Large intestine (tissue), 12 donors: ENCODE measurements around the gene SETD5. TPM values are rescaled to one million over a fixed set of nuclear protein-coding genes. Genes with fewer than 3 reads are reported as not detected.
A peak's percentile ranks its signal among the peaks of the same experiment; 100 is the strongest.

Source experiments
- DNase-seq, 2 donors: peaks; one replicate each; pipeline versions ENCODE4 v3.0.0 to v3.0.0-alpha.2; 2013
- H3K27ac ChIP-seq: one replicate; pipeline ENCODE4 v1.5.1; 2013; ENCODE audit warnings: low read length
- H3K27me3 ChIP-seq: 2 replicates; pipeline ENCODE4 v1.6.1; 2013; ENCODE audit warnings: low read length; ENCODE audit not compliant: control insufficient read depth, insufficient read depth
- H3K36me3 ChIP-seq: 2 replicates; pipeline ENCODE4 v1.6.1; 2013; ENCODE audit warnings: low read length; ENCODE audit not compliant: control insufficient read depth, insufficient read depth
- H3K4me1 ChIP-seq: one replicate; pipeline ENCODE4 v1.6.1; 2013; ENCODE audit warnings: low read length; ENCODE audit not compliant: control insufficient read depth, insufficient read depth
- H3K4me3 ChIP-seq: one replicate; pipeline ENCODE4 v1.5.1; 2013; ENCODE audit warnings: low read length
- H3K9me3 ChIP-seq: one replicate; pipeline ENCODE4 v1.6.1; 2013; ENCODE audit warnings: mild to moderate bottlenecking, low read depth, low read length, moderate library complexity; ENCODE audit not compliant: control insufficient read depth
- WGBS: methylation state at CpG from one replicate; pipeline ENCODE4 v1.1.5; 2013; ENCODE audit warnings: low lambda C conversion rate; ENCODE audit not compliant: insufficient coverage; 5-methylcytosine and 5-hydroxymethylcytosine counted together
- long read RNA-seq, 11 donors: transcript quantifications; one replicate each; lab custom pipeline, GENCODE V29; 2026
- polyA plus RNA-seq: library from polyadenylated mRNA; unstranded; fragments of 120-200 nt; gene quantifications from one replicate; pipeline ENCODE4 v1.2.1, GENCODE V29; 2013

SETD5 gene, protein sequence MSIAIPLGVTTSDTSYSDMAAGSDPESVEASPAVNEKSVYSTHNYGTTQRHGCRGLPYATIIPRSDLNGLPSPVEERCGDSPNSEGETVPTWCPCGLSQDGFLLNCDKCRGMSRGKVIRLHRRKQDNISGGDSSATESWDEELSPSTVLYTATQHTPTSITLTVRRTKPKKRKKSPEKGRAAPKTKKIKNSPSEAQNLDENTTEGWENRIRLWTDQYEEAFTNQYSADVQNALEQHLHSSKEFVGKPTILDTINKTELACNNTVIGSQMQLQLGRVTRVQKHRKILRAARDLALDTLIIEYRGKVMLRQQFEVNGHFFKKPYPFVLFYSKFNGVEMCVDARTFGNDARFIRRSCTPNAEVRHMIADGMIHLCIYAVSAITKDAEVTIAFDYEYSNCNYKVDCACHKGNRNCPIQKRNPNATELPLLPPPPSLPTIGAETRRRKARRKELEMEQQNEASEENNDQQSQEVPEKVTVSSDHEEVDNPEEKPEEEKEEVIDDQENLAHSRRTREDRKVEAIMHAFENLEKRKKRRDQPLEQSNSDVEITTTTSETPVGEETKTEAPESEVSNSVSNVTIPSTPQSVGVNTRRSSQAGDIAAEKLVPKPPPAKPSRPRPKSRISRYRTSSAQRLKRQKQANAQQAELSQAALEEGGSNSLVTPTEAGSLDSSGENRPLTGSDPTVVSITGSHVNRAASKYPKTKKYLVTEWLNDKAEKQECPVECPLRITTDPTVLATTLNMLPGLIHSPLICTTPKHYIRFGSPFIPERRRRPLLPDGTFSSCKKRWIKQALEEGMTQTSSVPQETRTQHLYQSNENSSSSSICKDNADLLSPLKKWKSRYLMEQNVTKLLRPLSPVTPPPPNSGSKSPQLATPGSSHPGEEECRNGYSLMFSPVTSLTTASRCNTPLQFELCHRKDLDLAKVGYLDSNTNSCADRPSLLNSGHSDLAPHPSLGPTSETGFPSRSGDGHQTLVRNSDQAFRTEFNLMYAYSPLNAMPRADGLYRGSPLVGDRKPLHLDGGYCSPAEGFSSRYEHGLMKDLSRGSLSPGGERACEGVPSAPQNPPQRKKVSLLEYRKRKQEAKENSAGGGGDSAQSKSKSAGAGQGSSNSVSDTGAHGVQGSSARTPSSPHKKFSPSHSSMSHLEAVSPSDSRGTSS (N-terminal part only)
- 102 TPM for polyA plus RNA-seq
- long read RNA-seq, donor 1, partial matches to known transcripts, result 0 of 2 reads
- long read RNA-seq, donor 1, other reads (novel, unspliced or antisense), result 0 of 2 reads
- long read RNA-seq, donor 2, full-length matches to known transcripts, result 11 of 36 reads
- long read RNA-seq, donor 2, partial matches to known transcripts, result 25 of 36 reads
- long read RNA-seq, donor 2, other reads (novel, unspliced or antisense), result 0 of 36 reads
- long read RNA-seq, donor 3, result 0 reads
- long read RNA-seq, donor 4, result 0 reads
- long read RNA-seq, donor 5, partial matches to known transcripts, result 32 of 34 reads
- long read RNA-seq, donor 5, other reads (novel, unspliced or antisense), result 0 of 34 reads
- long read RNA-seq, donor 6, partial matches to known transcripts, result 6 of 14 reads
- long read RNA-seq, donor 6, other reads (novel, unspliced or antisense), result 0 of 14 reads
- long read RNA-seq, donor 7, partial matches to known transcripts, result 0 of 5 reads
- long read RNA-seq, donor 7, other reads (novel, unspliced or antisense), result 0 of 5 reads
- long read RNA-seq, donor 8, partial matches to known transcripts, result 119 of 126 reads
- long read RNA-seq, donor 8, other reads (novel, unspliced or antisense), result 0 of 126 reads
- long read RNA-seq, donor 9, partial matches to known transcripts, result 0 of 9 reads
- long read RNA-seq, donor 9, other reads (novel, unspliced or antisense), result 0 of 9 reads
- long read RNA-seq, donor 10, partial matches to known transcripts, result 90 of 98 reads
- long read RNA-seq, donor 10, other reads (novel, unspliced or antisense), result 0 of 98 reads
- long read RNA-seq, donor 11, partial matches to known transcripts, result 0 of 2 reads
- long read RNA-seq, donor 11, other reads (novel, unspliced or antisense), result 0 of 2 reads

DNA sequence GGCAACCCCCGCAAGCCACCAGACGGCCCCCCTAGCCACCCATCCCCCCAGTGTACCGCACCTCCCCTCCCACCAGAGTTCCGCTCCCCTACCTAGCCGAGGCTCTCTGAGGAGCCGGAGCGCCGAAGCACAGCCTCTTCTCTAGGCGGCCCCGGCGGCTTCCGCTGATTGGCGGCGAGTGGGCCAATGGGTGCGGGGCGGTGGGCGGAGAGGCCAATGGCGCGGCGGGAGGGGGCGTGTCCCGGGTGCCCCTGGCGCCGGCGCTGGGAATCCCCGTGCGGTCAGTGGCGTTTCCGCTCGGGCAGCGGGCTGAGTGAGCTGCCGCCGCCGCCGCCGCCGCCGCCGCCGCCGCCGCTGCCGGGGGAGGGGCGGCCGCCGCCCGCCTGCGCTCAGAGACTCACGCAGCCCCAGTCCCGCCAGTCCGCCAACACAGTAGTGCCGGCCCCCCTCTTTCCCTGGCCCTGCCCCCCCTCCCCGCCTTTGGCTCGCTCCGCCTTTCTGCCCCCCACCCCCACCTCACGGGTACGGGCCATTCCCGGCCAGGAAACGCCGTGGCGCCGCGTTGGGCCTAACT, at the start of gene SETD5:
SETD5 (plus strand) TSS at position 284 of the 574 bp plus-strand sequence. CDS start 31,324 bp downstream, outside the sequence.
- H3K36me3 ChIP-seq, result peaks cover 22% of the 10 kb centered on the region
- no peaks in the 10 kb centered on the region for H3K9me3 ChIP-seq
- H3K4me1 ChIP-seq, result peaks cover 31% of the 10 kb centered on the region
- no CpG with 5 or more reads among the region's 63 CpGs for WGBS
- peak within 1 kb of the TSS; percentile 99 for H3K27ac ChIP-seq
- H3K27me3 ChIP-seq, result no peaks in the 10 kb centered on the region
- peak within 1 kb of the TSS; percentile 95 for H3K4me3 ChIP-seq
- peak; percentile 96 to 98 for DNase-seq

GRCh38 chr3:9347887-9348286, 49.5 kb upstream of the SETD5 start:
- Histone ChIP-seq H3K4me1 (peaks cover 24% of the 10 kb centered on the region), H3K27ac (no peak overlapping the region), H3K9me3 (no peaks in the 10 kb centered on the region), H3K4me3 (no peak overlapping the region), H3K36me3 (no peaks in the 10 kb centered on the region), H3K27me3 (no peaks in the 10 kb centered on the region)
- 80% methylated on average over 1 of the region's 2 CpGs for WGBS
- DNase-seq, result no peak

- peaks cover 25% of the 10 kb centered on the region for H3K4me1 ChIP-seq
- H3K27ac ChIP-seq, result no peak overlapping the region
- WGBS, result 83% methylated on average over 1 of the region's 2 CpGs
- no peak for DNase-seq
- no peaks in the 10 kb centered on the region for H3K9me3 ChIP-seq
- H3K27me3 ChIP-seq, result no peaks in the 10 kb centered on the region
- H3K4me3 ChIP-seq, result no peak overlapping the region
- H3K36me3 ChIP-seq, result no peaks in the 10 kb centered on the region
These were observed 47.9 kb upstream of the SETD5 start for GRCh38 chr3:9349321-9350117.

- Histone ChIP-seq H3K4me3 (no peak overlapping the region), H3K4me1 (peaks cover 25% of the 10 kb centered on the region), H3K27ac (peak overlapping the region; percentile 83), H3K9me3 (no peaks in the 10 kb centered on the region), H3K36me3 (no peaks in the 10 kb centered on the region), H3K27me3 (no peaks in the 10 kb centered on the region)
- 40% methylated on average over 1 of the region's 3 CpGs for WGBS
- DNase-seq, result peak in 1 of 2 donors; percentile 72
These were observed 45.7 kb upstream of the SETD5 start for GRCh38 chr3:9351709-9352126.

GRCh38 chr3:9352917-9353752, 44.3 kb upstream of the SETD5 start:
- peak; percentile 62 to 87 for DNase-seq
- Histone ChIP-seq H3K27me3 (no peaks in the 10 kb centered on the region), H3K4me3 (no peak overlapping the region), H3K27ac (peak overlapping the region; percentile 83), H3K4me1 (peaks cover 25% of the 10 kb centered on the region), H3K36me3 (no peaks in the 10 kb centered on the region), H3K9me3 (no peaks in the 10 kb centered on the region)
- WGBS, result 0% methylated on average over 1 of the region's 7 CpGs

- no peak for DNase-seq
- Histone ChIP-seq H3K27me3 (no peaks in the 10 kb centered on the region), H3K9me3 (no peaks in the 10 kb centered on the region), H3K4me3 (peak overlapping the region; percentile 73), H3K27ac (no peak overlapping the region), H3K36me3 (peaks cover 19% of the 10 kb centered on the region), H3K4me1 (peaks cover 6% of the 10 kb centered on the region)
- WGBS, result 100% methylated on average over 1 of the region's 5 CpGs
These were observed 35.6 kb upstream of the SETD5 start for GRCh38 chr3:9361691-9362388.

DNA sequence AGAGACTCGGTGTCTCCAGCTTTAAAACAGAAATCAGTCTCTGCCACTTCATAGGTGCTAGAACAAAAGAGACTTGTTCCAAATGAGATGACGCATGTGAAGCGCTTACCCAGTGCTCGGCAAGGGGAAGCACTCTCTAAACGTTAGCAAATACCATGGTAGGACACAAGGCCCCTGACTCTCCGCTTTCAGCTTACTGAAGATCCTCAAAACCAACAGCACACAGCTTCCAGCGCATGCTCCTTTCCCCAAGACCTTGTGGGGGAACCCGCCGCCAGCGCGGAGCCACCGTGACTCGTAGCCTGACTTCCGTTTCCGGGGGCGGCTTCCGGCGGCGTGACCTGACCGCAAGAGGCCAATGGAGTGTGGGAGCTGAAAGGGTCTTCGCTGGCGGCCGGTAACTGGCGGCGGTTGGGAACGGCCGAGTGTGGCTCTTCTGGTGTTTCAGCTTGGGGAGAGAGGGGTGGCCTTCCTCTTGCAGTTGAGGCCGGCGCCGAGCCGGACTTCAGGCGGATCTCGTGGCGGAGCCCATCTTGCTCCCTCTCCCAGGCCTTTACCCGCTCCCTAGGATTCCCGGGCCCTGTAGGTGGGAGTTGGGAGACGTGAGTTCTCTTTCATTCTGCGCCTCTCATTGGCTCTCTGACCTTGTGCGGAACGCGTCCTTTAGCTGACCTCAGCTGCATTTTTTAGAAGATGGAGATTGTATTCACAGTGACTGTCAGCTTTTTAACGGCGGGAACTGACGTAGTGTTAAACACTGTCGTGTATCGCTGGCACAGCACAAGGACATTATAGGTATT, 34.5 kb upstream of the SETD5 start, which contains the start of gene THUMPD3:
THUMPD3 (plus strand) TSS at position 324 of the 800 bp plus-strand sequence. CDS start 2,015 bp downstream, outside the sequence.
- DNase-seq, result peak; percentile 82 to 96
- Histone ChIP-seq H3K27ac (peak within 1 kb of the TSS; percentile 87), H3K4me3 (peak within 1 kb of the TSS; percentile 73), H3K9me3 (no peaks in the 10 kb centered on the region), H3K4me1 (peaks cover 6% of the 10 kb centered on the region), H3K27me3 (no peaks in the 10 kb centered on the region), H3K36me3 (peaks cover 24% of the 10 kb centered on the region)
- no CpG with 5 or more reads among the region's 46 CpGs for WGBS
